Adipose tissue (tissue), 3 donors: ENCODE data around the gene RHD. TPM values are rescaled to one million over a fixed set of nuclear protein-coding genes. Genes with fewer than 3 reads are reported as not detected.
"Not testable (repeated sequence)": the region's sequence is repeated elsewhere in the genome, so short reads cannot be mapped to it uniquely, and the experiment has no call there.

ENCODE experiments used
- H3K27ac ChIP-seq: one replicate; pipeline ENCODE4 v1.5.1; 2013; ENCODE audit warnings: low read depth, low read length
- WGBS, 3 donors: extraction: QIAGEN DNeasy Blood & Tissue Kit; methylation state at CpG; one replicate each; pipeline ENCODE4 v1.1.7; 2013; 5-methylcytosine and 5-hydroxymethylcytosine counted together
- polyA plus RNA-seq, 3 donors: library from polyadenylated mRNA; stranded (reverse); fragments of 200-250 nt; gene quantifications; one replicate each; pipeline ENCODE4 v1.2.3, GENCODE V29; 2013
- donor health status: healthy with polysubstance abuse.
- donor health status: Bipolar disorder and iron deficiency.
- donor health status: healthy.

Gene RHD
- not detected for polyA plus RNA-seq

DNA sequence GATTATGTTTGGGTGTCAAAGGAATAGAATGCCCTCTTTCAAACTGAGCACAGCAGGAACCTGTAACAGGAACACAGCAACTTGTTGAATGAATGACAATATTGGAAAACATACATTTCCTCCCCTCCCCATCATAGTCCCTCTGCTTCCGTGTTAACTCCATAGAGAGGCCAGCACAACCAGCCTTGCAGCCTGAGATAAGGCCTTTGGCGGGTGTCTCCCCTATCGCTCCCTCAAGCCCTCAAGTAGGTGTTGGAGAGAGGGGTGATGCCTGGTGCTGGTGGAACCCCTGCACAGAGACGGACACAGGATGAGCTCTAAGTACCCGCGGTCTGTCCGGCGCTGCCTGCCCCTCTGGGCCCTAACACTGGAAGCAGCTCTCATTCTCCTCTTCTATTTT lies at the start of gene RHD:
Gene RHD (plus strand): TSS at position 272 of the 400 bp plus-strand sequence. CDS start 39 bp downstream, at position 311.
- not testable (repeated sequence) for H3K27ac ChIP-seq
- WGBS, 3 donors, result 75 to 80% (median 79%) methylated on average over 8 of the region's 8 CpGs

DNA sequence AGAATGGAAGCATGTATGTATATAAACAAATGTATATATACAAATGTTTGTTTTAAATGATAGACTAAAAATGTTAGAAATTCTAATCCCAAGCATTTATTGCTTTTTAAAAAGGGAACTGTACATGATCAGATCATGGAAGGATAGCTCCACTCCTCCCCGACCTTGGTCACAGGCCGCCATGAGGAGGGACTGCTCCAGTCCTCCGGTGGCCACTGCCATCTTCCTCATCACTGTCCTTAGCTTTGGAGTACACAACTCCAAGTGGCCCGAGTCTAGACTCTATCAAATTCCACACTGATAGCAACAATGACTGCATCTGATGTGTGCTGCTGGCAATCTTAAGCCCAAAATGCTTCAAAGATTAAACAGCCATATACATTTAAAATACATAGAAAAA lies 49.7 kb upstream of the RHD start:
- H3K27ac ChIP-seq, result no peak overlapping the region
- 85 to 95% (median 90%) methylated on average over 4 of the region's 4 CpGs for WGBS, 3 donors

DNA sequence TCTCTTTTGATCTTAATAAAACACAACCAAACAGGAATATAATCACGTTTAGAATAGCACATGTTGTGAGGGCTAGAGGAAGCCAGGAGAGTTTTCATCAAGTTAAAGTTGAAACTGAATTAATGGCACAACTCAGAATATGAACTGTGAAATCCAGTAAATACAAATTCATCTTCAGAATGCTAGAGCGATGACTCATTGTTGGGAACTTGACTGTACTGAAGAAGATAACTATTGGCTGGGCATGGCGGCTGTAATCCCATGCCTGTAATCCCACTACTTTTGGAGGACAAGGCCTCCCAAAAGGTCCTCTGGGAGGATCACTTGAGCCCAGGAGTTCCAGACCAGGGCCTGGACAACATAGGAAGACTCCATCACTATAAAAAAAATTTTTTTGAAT lies 48.8 kb upstream of the RHD start:
- WGBS, 3 donors, result 75 to 88% (median 85%) methylated on average over 3 of the region's 3 CpGs
- H3K27ac ChIP-seq, result no peak overlapping the region

DNA sequence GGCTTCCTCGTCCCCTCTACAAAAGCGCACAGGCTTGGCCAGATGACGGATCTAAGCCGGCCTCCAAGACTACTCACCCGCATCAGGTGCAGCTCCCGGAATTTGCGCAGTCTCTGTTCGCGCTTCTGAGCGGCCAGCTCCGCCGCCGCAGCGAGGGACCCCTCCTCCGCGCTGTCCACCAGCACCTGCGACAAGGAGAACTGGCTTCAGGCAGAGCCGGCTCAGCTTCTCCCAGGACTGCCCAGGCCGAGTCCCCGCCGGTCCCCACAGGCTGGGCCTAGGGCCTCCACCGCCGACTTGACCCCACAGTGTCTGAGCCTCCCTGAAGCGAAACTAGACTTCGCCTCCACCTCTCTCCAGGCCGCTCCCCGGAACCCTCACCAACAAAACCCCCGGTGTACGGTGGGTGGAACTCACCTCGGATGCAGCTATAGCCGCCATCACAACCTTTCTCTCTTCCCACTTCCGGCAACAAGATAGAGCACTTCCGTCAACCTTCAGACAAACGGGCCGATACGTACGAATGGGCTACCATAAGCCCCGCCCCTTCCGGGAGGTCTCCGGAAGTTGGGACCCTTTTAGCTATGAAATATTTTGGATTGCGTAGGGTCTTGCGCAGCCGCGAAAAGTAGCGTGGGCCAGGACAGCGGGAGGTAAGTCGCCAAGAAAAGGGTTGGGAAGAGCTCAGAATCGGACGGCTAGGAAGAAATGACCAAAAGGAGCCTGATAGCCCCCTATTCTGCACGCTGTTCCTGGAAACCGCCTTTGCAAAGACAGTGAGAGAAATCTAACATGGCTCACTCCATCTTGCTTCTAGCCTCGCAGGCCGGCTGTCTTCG lies 40.1 kb upstream of the RHD start, which contains the start of gene SYF2:
Gene SYF2 (minus strand): TSS at position 476 of the 839 bp plus-strand sequence. CDS start 35 bp downstream, at position 441.
- 0% methylated on average over 54 of the region's 54 CpGs for WGBS, 3 donors

DNA sequence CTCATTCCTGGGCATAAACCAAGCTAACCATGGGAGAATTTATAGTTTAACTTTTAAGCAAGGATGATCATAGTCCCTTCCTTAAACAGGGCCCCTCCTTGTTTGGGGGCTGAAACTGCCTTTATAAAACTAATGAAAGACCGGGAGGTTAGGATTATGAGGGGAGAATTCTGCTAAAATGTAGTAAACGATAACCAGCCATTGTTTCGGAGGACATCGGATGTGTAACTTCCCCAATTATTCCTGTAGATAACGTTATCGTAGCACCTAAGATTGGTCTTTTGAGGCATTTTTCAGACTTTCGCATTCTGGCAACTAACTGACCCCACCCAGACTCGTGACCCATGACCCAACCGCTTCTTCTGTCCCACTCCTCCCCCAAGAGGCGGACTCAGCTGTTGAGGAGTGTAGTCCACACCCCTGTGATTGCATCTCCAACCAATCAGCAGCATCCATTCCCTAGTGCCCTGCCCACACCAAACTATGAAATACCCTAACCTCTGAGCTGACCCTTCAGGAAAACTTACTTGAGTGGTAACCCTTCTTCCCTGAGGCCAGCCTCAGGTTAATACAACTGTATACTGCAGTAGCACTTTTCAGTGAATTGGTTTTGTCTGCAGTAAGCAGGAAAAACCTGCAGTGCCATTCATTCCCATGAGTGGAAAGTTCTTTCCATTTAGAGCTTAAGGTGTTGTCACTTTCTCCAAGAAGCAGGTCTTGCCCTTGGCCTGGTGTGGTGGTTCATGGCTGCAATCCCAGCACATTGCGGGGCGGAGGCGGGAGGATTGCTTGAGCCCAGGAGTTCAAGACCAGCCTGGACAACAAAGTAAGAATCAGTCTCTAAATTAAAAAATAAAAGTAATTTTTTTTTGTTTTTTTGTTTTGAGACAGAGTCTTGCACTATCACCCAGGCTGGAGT lies 39.2 kb upstream of the RHD start:
- 23 to 24% (median 23%) methylated on average over 13 of the region's 13 CpGs for WGBS, 3 donors
- peak overlapping the region; percentile 88 for H3K27ac ChIP-seq

More for the DNA sequence above, 40.1 kb upstream of the RHD start, which contains the start of gene SYF2:
- peak within 1 kb of the TSS; percentile 88 for H3K27ac ChIP-seq

DNA sequence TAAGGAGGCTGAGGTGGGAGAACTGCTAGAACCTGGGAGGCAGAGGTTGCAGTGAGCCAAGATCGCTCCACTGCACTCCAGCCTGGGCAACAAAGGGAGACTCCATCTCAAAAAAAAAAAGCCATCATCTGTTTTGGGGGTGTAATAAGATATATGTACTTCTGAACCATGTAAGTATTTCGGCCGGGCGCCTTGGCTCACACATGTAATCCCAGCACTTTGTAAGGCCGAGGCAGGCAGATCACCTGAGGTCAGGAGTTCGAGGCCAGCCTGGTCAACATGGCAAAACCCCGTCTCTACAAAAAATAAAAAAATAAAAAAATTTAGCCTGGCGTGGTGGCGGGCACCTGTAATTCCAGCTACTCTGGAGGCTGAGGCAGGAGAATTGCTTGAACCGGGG lies 36.9 kb upstream of the RHD start:
- 95 to 99% (median 96%) methylated on average over 10 of the region's 10 CpGs for WGBS, 3 donors

DNA sequence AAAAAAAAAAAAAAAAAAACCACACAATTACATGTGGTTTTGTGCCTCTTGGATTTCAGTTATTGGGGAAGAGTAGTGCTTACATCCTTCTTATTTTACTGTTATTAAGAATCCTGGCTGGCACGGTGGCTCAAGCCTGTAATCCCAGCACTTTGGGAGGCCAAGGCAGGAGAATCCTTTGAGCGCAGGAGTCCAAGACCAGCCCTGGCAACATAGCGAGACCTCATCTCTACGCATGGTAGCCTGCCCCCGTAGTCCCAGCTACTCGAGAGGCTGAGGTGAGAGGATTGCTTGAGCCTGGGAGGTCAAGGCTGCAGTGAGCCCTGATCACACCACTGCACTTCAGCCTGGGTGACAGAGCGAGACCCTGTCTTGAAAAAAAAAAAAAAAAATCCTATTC lies 36.0 kb upstream of the RHD start:
- WGBS, 3 donors, result 89 to 93% (median 91%) methylated on average over 7 of the region's 7 CpGs
- H3K27ac ChIP-seq, result not testable (repeated sequence)

More for the DNA sequence above, 36.9 kb upstream of the RHD start:
- not testable (repeated sequence) for H3K27ac ChIP-seq

DNA sequence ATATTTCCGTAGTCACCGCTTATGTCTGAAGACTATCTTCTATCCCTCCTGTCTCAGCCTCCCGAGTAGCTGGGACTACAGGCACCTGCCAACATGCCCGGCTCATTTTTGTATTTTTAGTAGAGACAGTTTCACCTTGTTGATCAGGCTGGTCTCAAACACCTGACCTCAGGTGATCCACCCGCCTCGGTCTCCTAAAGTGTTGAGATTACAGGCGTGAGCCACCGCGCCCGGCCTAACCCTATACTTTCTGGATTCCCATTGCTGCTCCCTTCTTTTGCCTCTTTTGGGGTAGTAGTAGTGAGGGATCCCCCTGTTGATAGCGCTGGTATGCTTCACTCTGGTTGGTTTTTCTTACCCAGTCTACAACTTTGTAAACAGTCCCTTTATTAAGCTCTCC lies 34.3 kb upstream of the RHD start:
- H3K27ac ChIP-seq, result no peak overlapping the region
- WGBS, 3 donors, result 88 to 96% (median 94%) methylated on average over 11 of the region's 11 CpGs

DNA sequence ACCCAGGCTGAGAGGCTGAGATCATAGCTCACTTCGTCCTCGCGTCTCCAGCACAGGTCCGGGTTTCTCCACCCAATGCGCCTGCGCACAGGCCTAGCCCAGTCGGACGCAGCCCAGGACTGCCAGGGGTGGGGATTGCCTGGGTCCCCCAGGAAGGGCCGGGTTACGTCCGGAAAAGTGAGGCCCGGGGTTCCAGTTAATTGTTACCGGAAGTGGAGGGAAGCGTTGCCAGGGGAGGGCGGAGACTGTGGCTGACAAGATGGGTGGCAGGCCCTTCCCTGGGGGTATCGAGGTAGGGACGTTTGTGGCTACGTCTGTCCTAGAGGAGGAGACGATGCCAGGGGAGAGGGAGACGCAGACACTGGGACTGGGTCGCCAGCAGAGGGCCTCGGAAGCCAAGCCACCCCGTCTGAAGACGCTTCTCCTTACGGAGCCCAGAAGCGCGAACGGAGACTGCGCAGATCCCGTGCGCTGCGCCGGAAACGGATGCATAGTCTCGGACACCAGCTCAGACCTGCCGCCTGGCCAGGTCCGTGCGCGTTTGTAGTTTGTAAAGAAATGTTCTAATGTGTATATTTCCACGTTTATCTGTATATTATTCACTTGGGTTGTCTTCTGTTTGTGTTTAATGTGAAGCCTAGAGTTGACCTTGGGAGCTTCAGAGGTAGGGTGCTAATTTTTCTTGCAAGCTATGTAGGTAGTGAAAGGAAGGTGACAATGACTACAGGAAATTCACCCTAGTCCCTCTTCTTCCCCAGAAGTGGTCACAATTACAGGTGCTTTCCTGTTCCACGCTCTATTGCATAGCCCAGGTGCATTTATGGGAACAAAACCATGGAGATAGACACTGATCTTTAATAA lies 32.4 kb upstream of the RHD start:
- H3K27ac ChIP-seq, result peak overlapping the region; percentile 57
- 1% methylated on average over 40 to 41 of the region's 41 CpGs for WGBS, 3 donors

DNA sequence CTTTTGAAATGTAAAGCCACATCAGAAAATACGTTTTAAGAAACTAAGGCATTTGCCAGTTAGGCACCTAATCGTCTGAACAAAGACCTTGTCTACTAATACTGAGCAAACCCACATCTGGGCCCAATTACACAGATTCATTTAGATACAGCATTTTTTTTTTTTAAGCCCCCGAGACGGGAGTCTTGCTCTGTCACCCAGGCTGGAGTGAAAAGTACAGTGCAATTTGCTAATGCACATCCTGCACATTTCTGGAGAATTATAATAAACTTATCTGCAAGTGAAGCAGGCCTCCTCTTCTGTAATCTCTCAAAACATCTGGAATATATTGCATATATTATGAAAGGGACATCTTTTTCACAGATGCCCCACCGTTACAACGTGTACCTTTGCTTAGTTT lies 28.4 kb upstream of the RHD start:
- 53 to 65% (median 56%) methylated on average over 6 of the region's 6 CpGs for WGBS, 3 donors
- no peak overlapping the region for H3K27ac ChIP-seq

DNA sequence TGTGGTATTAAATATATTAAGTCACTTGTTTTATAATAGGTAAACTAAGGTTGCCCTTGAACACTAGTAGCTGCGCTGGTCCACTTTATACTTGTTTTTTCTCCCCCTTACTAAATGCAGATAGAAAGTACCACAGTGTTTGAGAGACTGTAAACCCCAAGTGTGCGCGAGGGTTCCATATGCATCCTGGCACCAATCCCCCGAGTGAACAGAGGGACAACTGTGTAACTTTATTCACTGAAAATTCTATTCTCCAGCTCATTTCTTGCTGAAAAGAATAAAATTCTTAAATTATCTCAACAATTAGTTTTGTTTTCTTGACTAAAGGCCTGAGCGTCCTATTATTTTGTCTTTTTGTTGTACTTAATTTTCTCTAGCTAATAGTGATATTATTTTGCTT lies 26.9 kb upstream of the RHD start:
- no peak overlapping the region for H3K27ac ChIP-seq
- 53 to 81% (median 74%) methylated on average over 5 of the region's 5 CpGs for WGBS, 3 donors

DNA sequence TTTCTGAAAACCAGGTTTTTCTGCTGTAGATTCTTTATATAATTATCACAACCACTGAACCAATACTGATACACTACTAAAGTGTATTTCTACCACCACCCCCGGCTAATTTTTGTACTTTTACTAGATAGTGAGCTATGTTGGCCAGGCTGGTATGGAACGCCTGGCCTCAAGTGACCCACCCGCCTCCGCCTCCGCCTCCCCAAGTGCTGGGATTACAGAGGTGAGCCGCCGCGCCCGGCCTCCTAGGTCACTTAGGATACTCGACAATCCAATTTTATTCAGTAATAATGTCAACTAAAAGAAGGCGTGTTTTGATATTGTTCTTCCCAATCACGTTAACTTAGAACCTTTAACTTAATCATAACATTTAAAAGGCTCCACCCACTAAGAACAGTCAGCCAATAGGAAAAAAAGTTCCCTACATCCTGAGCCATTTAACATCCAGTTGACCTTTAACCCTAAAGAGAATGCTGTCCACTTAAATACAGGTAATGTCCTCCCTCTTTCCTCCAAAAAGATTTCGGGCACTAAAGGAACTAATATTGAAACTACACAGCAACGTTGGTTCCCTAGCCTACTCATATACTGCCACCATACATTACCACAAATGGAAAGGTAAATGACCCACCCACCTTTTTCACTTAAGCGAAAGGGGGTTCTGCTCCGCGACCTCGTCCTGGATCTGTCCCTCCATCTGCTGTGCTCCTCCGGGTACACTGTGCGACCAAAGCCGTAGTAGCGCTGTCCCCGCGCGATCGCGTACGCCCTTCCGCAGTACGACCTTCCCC lies 26.3 kb upstream of the RHD start:
- WGBS, 3 donors, result 10 to 23% (median 23%) methylated on average over 30 of the region's 30 CpGs
- H3K27ac ChIP-seq, result no peak overlapping the region

DNA sequence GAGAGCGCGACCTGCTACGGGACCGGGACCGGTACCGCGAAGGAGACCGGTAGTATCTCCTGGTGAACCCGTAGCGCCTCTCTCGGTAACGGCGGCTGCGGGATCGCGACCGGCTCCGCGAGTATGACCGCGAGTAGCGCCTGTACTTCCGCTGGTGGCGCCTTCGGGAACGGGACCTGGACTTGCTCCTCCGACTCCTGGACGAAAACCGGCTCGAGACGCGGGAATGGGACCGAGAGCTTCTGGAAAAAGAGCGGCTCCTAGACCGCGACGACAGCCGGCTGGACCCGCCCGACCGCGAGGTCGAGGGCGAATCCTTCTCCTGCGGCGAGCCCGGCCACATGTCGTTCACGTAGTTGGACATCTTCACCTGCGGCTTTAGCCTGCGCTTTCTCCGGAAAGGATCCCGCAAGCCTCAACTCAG lies 25.7 kb upstream of the RHD start:
- 0% methylated on average over 53 of the region's 53 CpGs for WGBS, 3 donors
- peak overlapping the region; percentile 94 for H3K27ac ChIP-seq

DNA sequence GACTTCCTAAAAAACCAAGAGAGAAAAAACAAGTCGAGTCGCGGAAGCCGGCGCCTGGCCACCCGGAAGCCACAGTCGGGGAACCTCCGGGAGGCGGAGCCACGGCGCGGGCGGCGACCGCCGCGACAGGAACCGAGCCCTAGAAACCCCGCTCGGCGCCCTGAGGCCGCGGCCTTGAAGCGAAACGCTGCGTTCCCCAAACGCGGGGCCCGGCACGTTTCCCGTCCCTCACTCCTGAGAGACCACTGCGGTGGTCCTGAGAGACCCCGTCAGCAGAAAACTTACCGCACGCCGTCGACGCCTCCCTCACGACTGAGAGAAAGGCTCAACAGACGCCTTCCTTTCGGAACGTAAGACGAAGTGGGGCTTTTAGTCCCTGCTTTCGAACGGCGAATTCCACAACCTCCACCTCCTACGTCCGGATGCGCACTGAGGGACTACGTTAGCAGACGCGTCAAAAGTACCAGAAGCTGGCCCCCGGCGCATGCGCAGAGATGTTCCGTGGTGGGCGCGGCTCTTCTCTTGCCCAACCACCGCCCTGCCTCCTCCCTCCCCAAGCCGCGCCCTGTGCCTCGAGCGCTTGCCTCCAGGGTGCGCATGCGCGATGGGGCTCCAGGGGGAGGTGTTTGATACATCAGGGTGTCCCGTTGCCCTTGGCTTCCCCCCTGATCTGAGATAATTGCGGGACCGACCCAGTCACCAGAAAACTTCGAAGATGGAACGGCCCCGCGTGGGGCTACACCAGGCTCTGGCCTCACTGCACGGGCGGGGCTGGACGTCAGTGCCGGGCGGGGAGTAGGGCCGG lies 25.1 kb upstream of the RHD start, which contains the start of gene RSRP1:
Gene RSRP1 (minus strand): TSS at position 431 of the 805 bp plus-strand sequence. CDS start 491 bp downstream, outside the sequence.
- H3K27ac ChIP-seq, result peak within 1 kb of the TSS; percentile 94
- 0 to 1% (median 0%) methylated on average over 79 of the region's 79 CpGs for WGBS, 3 donors

DNA sequence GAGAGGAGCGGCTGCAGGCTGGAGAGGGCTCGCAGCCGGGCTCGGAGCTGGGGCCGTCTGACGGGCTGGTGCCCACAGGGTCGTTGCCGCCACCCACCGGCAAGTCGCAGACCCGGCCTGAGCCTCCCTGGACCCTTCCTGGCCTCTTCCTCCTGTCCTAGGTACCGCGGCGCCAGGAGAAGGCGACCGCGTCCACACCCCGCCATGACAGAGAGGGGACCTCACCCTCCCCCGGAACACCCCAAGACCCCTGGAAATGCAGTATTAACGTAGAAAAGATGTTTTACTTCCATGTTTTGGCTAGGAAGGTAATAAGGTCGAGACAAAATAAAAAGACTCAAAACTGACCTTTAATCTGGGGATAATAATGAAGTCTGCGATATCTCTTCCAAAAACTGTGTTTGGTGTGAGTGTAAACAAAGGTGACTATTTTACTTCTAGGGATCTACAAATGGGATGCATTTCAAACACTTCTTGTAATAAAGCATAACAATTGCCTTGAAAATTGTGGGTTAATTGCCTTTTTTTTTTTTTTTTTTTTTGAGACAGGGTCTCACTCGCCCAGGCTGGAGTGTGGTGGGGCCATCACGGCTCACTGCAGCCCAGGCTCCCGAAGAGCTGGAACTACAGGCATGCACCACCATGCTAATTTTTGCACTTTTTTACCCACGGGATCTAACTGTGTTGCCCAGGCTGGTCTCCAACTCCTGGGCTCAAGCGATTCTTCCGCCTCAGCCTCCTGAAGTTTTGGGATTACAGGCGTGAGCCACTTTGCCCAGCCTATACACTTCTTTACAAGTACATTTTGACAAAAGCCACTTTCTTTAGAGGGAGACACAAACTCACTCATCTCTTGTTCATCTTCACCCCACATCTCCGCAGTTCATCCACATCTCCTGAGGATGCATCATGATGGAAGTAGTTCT lies 24.2 kb upstream of the RHD start:
- no peak overlapping the region for H3K27ac ChIP-seq
- 18 to 27% (median 23%) methylated on average over 30 of the region's 30 CpGs for WGBS, 3 donors

DNA sequence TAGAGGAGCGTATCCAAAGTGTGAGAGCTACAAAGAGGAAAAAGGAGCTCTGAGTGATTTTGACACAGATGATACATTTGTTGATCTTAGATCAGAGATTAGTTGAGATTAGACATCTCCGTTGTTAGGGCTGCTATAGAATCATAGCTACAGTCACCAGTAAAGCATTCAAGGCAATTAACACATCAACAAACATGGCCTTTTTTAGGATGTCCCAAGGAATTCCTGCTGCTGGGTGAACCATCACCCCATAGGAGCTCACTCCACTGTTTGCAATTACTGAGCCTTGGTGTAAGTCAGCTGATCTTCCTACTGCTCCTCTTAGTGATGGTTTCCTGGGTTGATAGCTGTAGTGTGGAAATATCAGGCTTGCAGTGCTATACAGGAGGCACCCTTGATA lies 18.4 kb upstream of the RHD start:
- H3K27ac ChIP-seq, result no peak overlapping the region
- WGBS, 3 donors, result 81 to 90% (median 87%) methylated on average over 2 of the region's 2 CpGs
